KG1 (cell line): ENCODE results near the gene MINDY4.

Experiments
- DNase-seq: peaks from one replicate; lab custom pipeline; 2025; lab: John Stamatoyannopoulos, UW

MINDY4 gene

GRCh38 chr7:30932562-30932961 lies 161.3 kb downstream of the MINDY4 start:
- DNase-seq = no peak

GRCh38 chr7:30933124-30933974 lies 162.1 kb downstream of the MINDY4 start:
- no peak for DNase-seq

- DNase-seq = no peak
Observed at GRCh38 chr7:30934225-30934624, 163.0 kb downstream of the MINDY4 start.

- DNase-seq = no peak
Observed at GRCh38 chr7:30934732-30935568, 163.7 kb downstream of the MINDY4 start.

- DNase-seq = no peak
Observed at GRCh38 chr7:30935569-30935877, 164.3 kb downstream of the MINDY4 start.

GRCh38 chr7:30936650-30937245 lies 165.5 kb downstream of the MINDY4 start:
- DNase-seq = no peak

- no peak for DNase-seq
Observed at GRCh38 chr7:30937416-30937815, 166.2 kb downstream of the MINDY4 start.

GRCh38 chr7:30938435-30939316 lies 167.5 kb downstream of the MINDY4 start:
- DNase-seq = peak; percentile 5

- no peak for DNase-seq
Observed at GRCh38 chr7:30941582-30942323, 170.5 kb downstream of the MINDY4 start.
